ENCODE data around the gene CD69. TPM values are rescaled to one million over a fixed set of nuclear protein-coding genes. Genes with fewer than 3 reads are reported as not detected.

Gene CD69
- total and polyA plus RNA-seq, 2 donors (not counting 3 experiments of a cell fraction or from before 2014, with no cell fraction given), result 0.49 to 4.4 TPM

DNA sequence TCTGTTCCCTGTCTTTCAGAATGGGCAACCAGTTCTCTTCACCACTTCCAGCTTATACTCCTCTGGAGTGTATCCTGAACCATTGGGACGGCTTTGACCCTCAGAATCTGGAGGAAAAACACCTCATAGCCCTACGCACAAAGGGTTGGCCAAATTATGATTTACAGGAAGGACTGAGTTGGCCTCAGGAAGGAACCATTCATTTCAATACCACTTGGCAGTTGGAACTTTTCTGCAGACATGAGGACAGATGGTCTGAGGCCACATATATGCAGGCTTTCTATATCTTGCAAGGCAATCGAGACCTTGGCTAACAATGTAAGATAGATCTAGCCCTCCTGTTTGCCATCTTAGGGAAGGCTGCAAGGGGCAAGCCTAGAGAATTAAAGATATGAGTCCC, 51.8 kb downstream of the CD69 start:
- no peak overlapping the region for H3K4me3 ChIP-seq (replicated peaks in 1 of 3; ENCODE audit: insufficient read depth in 1 of 3, low read depth in 1 of 3, low read length in 3 of 3)
- no peak overlapping the region for H3K27ac ChIP-seq (ENCODE audit: insufficient read depth, low read depth, low read length)
- CTCF ChIA-PET, result interaction anchor here (0.6 to 2.8 kb wide), 32 partner anchors 9 to 378 kb away, joined by 3 to 132 read pairs (median 5); partner anchors contain the start of gene CLEC2D
- POLR2A ChIA-PET, result no interaction called here
- peak; percentile 17 for DNase-seq (ENCODE audit: low read depth, low spot score)
- no peaks in the 10 kb centered on the region for H3K79me2 ChIP-seq (ENCODE audit: control insufficient read depth, insufficient read depth, low read length)
- no peak overlapping the region for H3K9ac ChIP-seq (replicated peaks; ENCODE audit: extremely low read depth, insufficient read depth, low read length)
- H3K27me3 ChIP-seq (ENCODE audit: control insufficient read depth in 2 of 2, insufficient read depth in 2 of 2, low read length in 2 of 2), result no peaks in the 10 kb centered on the region
- H2AFZ ChIP-seq (ENCODE audit: low read depth, low read length), result no peak overlapping the region
- H3K9me3 ChIP-seq (replicated peaks; ENCODE audit: control insufficient read depth, insufficient read depth, low read length), result no peaks in the 10 kb centered on the region
- no TSS peak for BruUV-seq (replicated peaks)
- no peaks in the 10 kb centered on the region for H3K4me1 ChIP-seq (ENCODE audit: control insufficient read depth, extremely low read depth, insufficient read depth, low read length)
- dilution Hi-C loops (cut with MboI; ENCODE audit: extremely low pct_ligation_motif_present, low sequenced_read_pairs), result no loop called here
- no peaks in the 10 kb centered on the region for H3K36me3 ChIP-seq (ENCODE audit: control insufficient read depth in 2 of 2, extremely low read depth in 1 of 2, insufficient read depth in 2 of 2, low read length in 2 of 2)
- no peaks in the 10 kb centered on the region for H3K9me1 ChIP-seq (replicated peaks; ENCODE audit: control insufficient read depth, extremely low read depth, insufficient read depth, low read length)
- TF ChIP-seq EZH2 (IDR thresholded peaks at IDR 0.05; ENCODE audit: borderline replicate concordance, low read depth, low read length, severe bottlenecking), result no peak
- TF ChIP-seq FOS (IDR thresholded peaks at IDR 0.05; ENCODE audit: borderline replicate concordance, insufficient read depth, low read length), result no peak
- H4K20me1 ChIP-seq (replicated peaks; ENCODE audit: control insufficient read depth, extremely low read depth, insufficient read depth, low read length), result no peaks in the 10 kb centered on the region
- FAIRE-seq, result peak; percentile 73
- intact Hi-C loops (cut with micrococcal nuclease), result loop anchor here (1.0 to 5.0 kb wide), 3 partner anchors 75 to 378 kb away; no protein-coding TSS in a partner anchor
- H3K4me2 ChIP-seq (ENCODE audit: insufficient read depth, low read length), result no peak overlapping the region

DNA sequence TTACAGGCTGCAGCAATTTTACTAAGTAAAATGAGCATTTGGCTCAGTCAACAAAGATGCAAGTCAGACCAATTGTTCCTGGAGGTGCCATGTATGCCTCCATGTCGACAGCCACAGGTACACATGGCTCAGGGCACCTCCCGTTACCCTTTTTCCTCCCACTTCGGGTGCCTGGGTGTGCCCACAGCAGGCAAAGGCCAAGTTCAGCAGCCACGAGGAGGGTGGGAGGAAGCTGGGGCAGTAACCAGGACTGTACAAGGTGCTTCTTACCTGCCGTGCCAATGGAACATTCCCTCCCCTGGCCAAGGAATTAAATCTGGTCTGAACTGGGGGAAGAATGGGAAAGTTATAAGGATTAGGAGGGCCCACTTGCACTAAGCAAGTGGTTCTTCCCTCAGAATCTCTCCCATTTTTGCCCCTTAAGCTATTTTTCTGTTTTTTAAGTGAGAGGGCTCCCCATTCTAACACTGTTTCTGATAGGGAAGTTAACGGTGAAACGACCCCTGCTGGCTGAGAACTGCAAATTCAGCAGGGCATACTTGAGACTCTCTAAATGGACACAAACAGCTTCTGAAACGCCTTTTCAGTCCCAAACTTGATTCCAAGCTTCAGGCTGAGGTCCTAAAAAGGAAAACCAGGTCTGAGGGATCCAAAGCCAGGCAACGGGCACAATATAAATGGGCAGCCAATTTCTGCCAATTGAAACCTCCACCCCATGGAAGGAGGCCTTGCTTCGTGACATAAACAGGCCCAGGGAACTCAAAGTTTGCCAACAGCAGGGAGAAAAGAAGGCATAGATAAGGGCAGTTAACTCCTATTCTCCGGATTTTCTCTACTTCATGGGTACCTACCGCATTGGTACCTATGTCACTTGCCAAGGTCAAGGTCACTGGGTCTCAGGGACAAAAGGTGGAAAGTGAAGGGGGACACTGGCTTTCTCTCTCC, 52.6 kb downstream of the CD69 start:
- Histone ChIP-seq H4K20me1 (replicated peaks; ENCODE audit: control insufficient read depth, extremely low read depth, insufficient read depth, low read length) (no peaks in the 10 kb centered on the region), H3K27ac (ENCODE audit: insufficient read depth, low read depth, low read length) (no peak overlapping the region), H3K4me1 (ENCODE audit: control insufficient read depth, extremely low read depth, insufficient read depth, low read length) (no peaks in the 10 kb centered on the region), H3K9me3 (replicated peaks; ENCODE audit: control insufficient read depth, insufficient read depth, low read length) (no peaks in the 10 kb centered on the region), H2AFZ (ENCODE audit: low read depth, low read length) (peak overlapping the region; percentile 44), H3K4me3 (replicated peaks in 1 of 3; ENCODE audit: insufficient read depth in 1 of 3, low read depth in 1 of 3, low read length in 3 of 3) (no peak overlapping the region), H3K27me3 (ENCODE audit: control insufficient read depth in 2 of 2, insufficient read depth in 2 of 2, low read length in 2 of 2) (no peaks in the 10 kb centered on the region), H3K9ac (replicated peaks; ENCODE audit: extremely low read depth, insufficient read depth, low read length) (no peak overlapping the region), H3K4me2 (ENCODE audit: insufficient read depth, low read length) (no peak overlapping the region), H3K9me1 (replicated peaks; ENCODE audit: control insufficient read depth, extremely low read depth, insufficient read depth, low read length) (no peaks in the 10 kb centered on the region), H3K36me3 (ENCODE audit: control insufficient read depth in 2 of 2, extremely low read depth in 1 of 2, insufficient read depth in 2 of 2, low read length in 2 of 2) (no peaks in the 10 kb centered on the region), H3K79me2 (ENCODE audit: control insufficient read depth, insufficient read depth, low read length) (no peaks in the 10 kb centered on the region)
- POLR2A ChIA-PET, result no interaction called here
- CTCF ChIA-PET, result interaction anchor here (0.6 to 2.8 kb wide), 34 partner anchors 8 to 642 kb away, joined by 3 to 132 read pairs (median 5); partner anchors contain the start of gene CLEC2D
- FAIRE-seq (peak; percentile 81), DNase-seq (ENCODE audit: low read depth, low spot score) (peak; percentile 63)
- intact Hi-C loops (cut with micrococcal nuclease) (loop anchor here (1.0 to 5.0 kb wide), 3 partner anchors 74 to 377 kb away; no protein-coding TSS in a partner anchor), dilution Hi-C loops (cut with MboI; ENCODE audit: extremely low pct_ligation_motif_present, low sequenced_read_pairs) (no loop called here)
- BruUV-seq (replicated peaks), result no TSS peak
- TF ChIP-seq FOS (IDR thresholded peaks at IDR 0.05; ENCODE audit: borderline replicate concordance, insufficient read depth, low read length) (no peak), POLR2A (IDR thresholded peaks at IDR 0.05; ENCODE audit: low read depth, low read length) (no peak), CTCF (IDR thresholded peaks at IDR 0.05; ENCODE audit: extremely low read depth in 1 of 2, insufficient read depth in 1 of 2, low read depth in 1 of 2, low read length in 2 of 2) (peak; percentile 77 to 78)

Measured in endothelial cell of umbilical vein (primary cell).